SK-N-SH treated with all-trans-retinoic acid at 6 μM for 48 hours (cell line): Measurements from ENCODE around the gene AADAC.

Source experiments
- ZFP30 ChIP-seq: fragments of 450-650 bp; formaldehyde crosslinking; IDR thresholded peaks from 2 replicates; pipeline ENCODE4 v1.5.0; 2022; ENCODE audit warnings: mild to moderate bottlenecking, moderate library complexity
- ZNF565 ChIP-seq: fragments of 450-650 bp; formaldehyde crosslinking; conservative IDR thresholded peaks from 2 replicates; pipeline ENCODE4 v1.5.0; 2020; ENCODE audit warnings: low read depth, mild to moderate bottlenecking, moderate library complexity

- no peak for TF ChIP-seq ZNF565 (CRISPR knock-in tag)
- no peak for TF ChIP-seq ZFP30 (CRISPR knock-in tag)
These were observed 19.8 kb upstream of the AADAC start for GRCh38 chr3:151794080-151794479.
